Gastroesophageal sphincter (tissue), 4 donors: ENCODE measurements around the gene MANEAL. TPM values are rescaled to one million over a fixed set of nuclear protein-coding genes. Genes with fewer than 3 reads are reported as not detected.
A peak's percentile ranks its signal among the peaks of the same experiment; 100 is the strongest.

ENCODE experiments used
- ATAC-seq: fragments of 150-250 bp; one replicate; pipeline ENCODE4 v1.9.1; 2016; ENCODE audit warnings: mild to moderate bottlenecking, moderate library complexity
- H3K27ac ChIP-seq, 4 donors: fragments of 200-600 bp; sonication (generic) in 3 of 4; 1 replicate in 3 of 4; 2 replicates in 1 of 4; pipeline ENCODE4 v1.5.1; 2016 to 2019
- H3K27me3 ChIP-seq: fragments of 200-600 bp; sonication (generic); one replicate; pipeline ENCODE4 v1.5.1; 2019
- H3K36me3 ChIP-seq, 2 donors: fragments of 200-600 bp; sonication (generic); one replicate each; pipeline ENCODE4 v1.5.1; 2019; ENCODE audit warnings: control low read depth in 1 of 2
- H3K4me1 ChIP-seq, 3 donors: fragments of 200-600 bp; sonication (generic); 1 replicate in 2 of 3; 2 replicates in 1 of 3; pipeline ENCODE4 v1.5.1; 2016 to 2019; ENCODE audit warnings: control low read depth in 2 of 3
- H3K4me3 ChIP-seq, 2 donors: fragments of 200-600 bp; sonication (generic); one replicate each; pipeline ENCODE4 v1.5.1; 2019; ENCODE audit warnings: mild to moderate bottlenecking in 1 of 2, moderate library complexity in 1 of 2
- H3K9me3 ChIP-seq, 3 donors: fragments of 200-600 bp; sonication (generic); one replicate each; pipeline ENCODE4 v1.5.1; 2017 to 2019; ENCODE audit warnings: control low read depth in 2 of 3
- CTCF ChIP-seq, 4 experiments: fragments of 200-600 bp in 2 of 4; fragments of 450-650 bp in 2 of 4; sonication (generic) in 1 of 4; IDR thresholded peaks; one replicate each; pipeline ENCODE4 v1.5.1; 2017 to 2019; ENCODE audit warnings: antibody characterized with exemption in 4 of 4, mild to moderate bottlenecking in 2 of 4, moderate library complexity in 2 of 4
- EP300 ChIP-seq: sonication (generic); formaldehyde crosslinking; IDR thresholded peaks from one replicate; pipeline ENCODE4 v1.6.1; 2017; ENCODE audit warnings: antibody characterized with exemption, mild to moderate bottlenecking
- POLR2A ChIP-seq, 2 donors: fragments of 450-650 bp; IDR thresholded peaks; one replicate each; pipeline ENCODE4 v1.6.1; 2017; ENCODE audit warnings: antibody characterized with exemption in 2 of 2, mild to moderate bottlenecking in 2 of 2, moderate library complexity in 1 of 2
- POLR2AphosphoS5 ChIP-seq: sonication (generic); formaldehyde crosslinking; IDR thresholded peaks from one replicate; pipeline ENCODE4 v1.6.1; 2017; ENCODE audit warnings: antibody characterized with exemption
- WGBS, 2 donors: methylation state at CpG; one replicate each; pipeline ENCODE4 v1.1.5; 2018; ENCODE audit warnings: low coverage in 1 of 2; 5-methylcytosine and 5-hydroxymethylcytosine counted together
- total RNA-seq, 4 donors: library from RNA; depleted of rRNA; stranded (reverse); fragments of >200 nt; gene quantifications; one replicate each; pipeline ENCODE4 v1.1.0, GENCODE V29; 2016

MANEAL gene
- total RNA-seq = 1 to 10 TPM; 1.5 to 2.8 (median 2.7) TPM

- no CpG with 5 or more reads among the region's 82 CpGs for WGBS, 2 donors
- Histone ChIP-seq H3K36me3 (peaks cover 0 to 15% of the 10 kb centered on the region in 2 donors), H3K4me3 (peak within 1 kb of the TSS; percentile 57 to 66), H3K4me1 (peaks cover 0 to 28% (median 16%) of the 10 kb centered on the region in 3 donors), H3K27me3 (peaks cover 9% of the 10 kb centered on the region), H3K9me3 (no peaks in the 10 kb centered on the region), H3K27ac (peak within 1 kb of the TSS in 1 of 4 donors; percentile 31)
- peak; percentile 69 for ATAC-seq
- no peak for TF ChIP-seq EP300
- no peak for TF ChIP-seq POLR2A (IDR thresholded peaks at IDR 0.05)
- TF ChIP-seq CTCF (IDR thresholded peaks at IDR 0.05) = no peak
- no peak for TF ChIP-seq POLR2AphosphoS5
Observed at GRCh38 chr1:37793773-37794371, at the start of gene MANEAL. MANEAL (plus strand) TSS chr1:37793847; CDS start chr1:37794183, 336 bp downstream.

GRCh38 chr1:37746806-37747205 is 46.8 kb upstream of the MANEAL start:
- peaks cover 75% of the 10 kb centered on the region for H3K27me3 ChIP-seq
- H3K36me3 ChIP-seq = no peaks in the 10 kb centered on the region
- peaks cover 0 to 31% (median 0%) of the 10 kb centered on the region in 3 donors for H3K9me3 ChIP-seq
- no peaks in the 10 kb centered on the region for H3K4me1 ChIP-seq
- no peak for ATAC-seq
- H3K27ac ChIP-seq = no peak overlapping the region
- WGBS, 2 donors = 79 to 82% methylated on average over 3 of the region's 3 CpGs
- H3K4me3 ChIP-seq = no peak overlapping the region
- TF ChIP-seq EP300 = no peak
- no peak for TF ChIP-seq POLR2A (IDR thresholded peaks at IDR 0.05)
- no peak for TF ChIP-seq POLR2AphosphoS5
- TF ChIP-seq CTCF (IDR thresholded peaks at IDR 0.05) = no peak

GRCh38 chr1:37748565-37748964 is 45.1 kb upstream of the MANEAL start:
- Histone ChIP-seq H3K4me3 (no peak overlapping the region), H3K4me1 (peaks cover 0 to 14% (median 0%) of the 10 kb centered on the region in 3 donors), H3K9me3 (peaks cover 0 to 24% (median 0%) of the 10 kb centered on the region in 3 donors), H3K27me3 (peaks cover 81% of the 10 kb centered on the region), H3K27ac (no peak overlapping the region), H3K36me3 (no peaks in the 10 kb centered on the region)
- TF ChIP-seq EP300 (no peak), POLR2A (IDR thresholded peaks at IDR 0.05) (no peak), CTCF (IDR thresholded peaks at IDR 0.05) (no peak), POLR2AphosphoS5 (no peak)
- ATAC-seq = no peak
- WGBS, 2 donors = 68 to 82% methylated on average over 1 of the region's 1 CpG

- no peak overlapping the region for H3K27ac ChIP-seq
- peaks cover 0 to 17% (median 0%) of the 10 kb centered on the region in 3 donors for H3K4me1 ChIP-seq
- no peaks in the 10 kb centered on the region for H3K36me3 ChIP-seq
- TF ChIP-seq POLR2AphosphoS5 = no peak
- no peak for TF ChIP-seq CTCF (IDR thresholded peaks at IDR 0.05)
- no peak for TF ChIP-seq POLR2A (IDR thresholded peaks at IDR 0.05)
- TF ChIP-seq EP300 = no peak
- H3K9me3 ChIP-seq = peaks cover 0 to 6% (median 0%) of the 10 kb centered on the region in 3 donors
- H3K4me3 ChIP-seq = peak overlapping the region in 1 of 2 donors; percentile 46
- 18 to 25% methylated on average over 6 to 11 of the region's 11 CpGs for WGBS, 2 donors
- H3K27me3 ChIP-seq = peaks cover 97% of the 10 kb centered on the region
- ATAC-seq = no peak
Observed at GRCh38 chr1:37752213-37752582, 41.4 kb upstream of the MANEAL start.
